ENCODE results near the gene INPP5K. TPM values are rescaled to one million over a fixed set of nuclear protein-coding genes. Genes with fewer than 3 reads are reported as not detected.

INPP5K gene
- total RNA-seq, 1 donor from 2014 or later = 29.8 TPM

DNA sequence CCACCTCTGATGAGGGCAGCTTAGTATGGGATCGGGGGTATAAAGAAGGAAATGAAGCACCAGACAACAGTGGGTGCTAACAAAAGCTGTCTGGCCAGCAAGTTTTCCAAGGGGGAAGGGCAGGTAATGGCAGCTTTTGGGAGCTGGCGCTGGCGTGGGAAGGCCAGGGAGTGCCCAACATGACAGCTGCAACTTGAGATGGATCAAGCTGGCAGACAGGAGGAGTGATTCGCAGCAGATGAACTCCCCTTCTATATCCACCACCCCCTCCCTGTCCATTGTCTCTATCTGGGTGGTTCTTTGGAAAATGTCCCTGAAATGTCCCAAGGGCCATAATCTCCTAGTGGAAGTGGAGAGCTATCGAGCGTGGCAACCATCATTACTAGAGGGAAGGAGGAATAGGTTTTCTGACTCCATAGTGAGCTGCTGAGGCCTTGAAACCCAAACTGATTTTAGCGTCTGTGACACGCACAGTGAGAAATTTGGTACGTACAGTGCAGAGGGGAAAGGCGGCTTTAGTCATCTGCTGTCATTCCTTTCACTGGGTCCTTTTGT lies 4.8 kb upstream of the INPP5K start:
- H3K27me3 Mint-ChIP-seq = no peaks in the 10 kb centered on the region
- H3K9me3 Mint-ChIP-seq (ENCODE audit: low read depth) = no peaks in the 10 kb centered on the region
- H3K4me3 Mint-ChIP-seq (ENCODE audit: low read depth) = no peak overlapping the region
- no peaks in the 10 kb centered on the region for H3K4me1 Mint-ChIP-seq (ENCODE audit: low read depth)
- TF ChIP-seq, protein P1, sequence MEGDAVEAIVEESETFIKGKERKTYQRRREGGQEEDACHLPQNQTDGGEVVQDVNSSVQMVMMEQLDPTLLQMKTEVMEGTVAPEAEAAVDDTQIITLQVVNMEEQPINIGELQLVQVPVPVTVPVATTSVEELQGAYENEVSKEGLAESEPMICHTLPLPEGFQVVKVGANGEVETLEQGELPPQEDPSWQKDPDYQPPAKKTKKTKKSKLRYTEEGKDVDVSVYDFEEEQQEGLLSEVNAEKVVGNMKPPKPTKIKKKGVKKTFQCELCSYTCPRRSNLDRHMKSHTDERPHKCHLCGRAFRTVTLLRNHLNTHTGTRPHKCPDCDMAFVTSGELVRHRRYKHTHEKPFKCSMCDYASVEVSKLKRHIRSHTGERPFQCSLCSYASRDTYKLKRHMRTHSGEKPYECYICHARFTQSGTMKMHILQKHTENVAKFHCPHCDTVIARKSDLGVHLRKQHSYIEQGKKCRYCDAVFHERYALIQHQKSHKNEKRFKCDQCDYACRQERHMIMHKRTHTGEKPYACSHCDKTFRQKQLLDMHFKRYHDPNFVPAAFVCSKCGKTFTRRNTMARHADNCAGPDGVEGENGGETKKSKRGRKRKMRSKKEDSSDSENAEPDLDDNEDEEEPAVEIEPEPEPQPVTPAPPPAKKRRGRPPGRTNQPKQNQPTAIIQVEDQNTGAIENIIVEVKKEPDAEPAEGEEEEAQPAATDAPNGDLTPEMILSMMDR (IDR thresholded peaks at IDR 0.05; ENCODE audit: unreplicated experiment) = no peak
- no peak for DNase-seq (ENCODE audit: low spot score, unreplicated experiment)
- H3K27ac Mint-ChIP-seq = peak overlapping the region; percentile 54
- H3K36me3 Mint-ChIP-seq (ENCODE audit: insufficient read depth) = peaks cover 1% of the 10 kb centered on the region

DNA sequence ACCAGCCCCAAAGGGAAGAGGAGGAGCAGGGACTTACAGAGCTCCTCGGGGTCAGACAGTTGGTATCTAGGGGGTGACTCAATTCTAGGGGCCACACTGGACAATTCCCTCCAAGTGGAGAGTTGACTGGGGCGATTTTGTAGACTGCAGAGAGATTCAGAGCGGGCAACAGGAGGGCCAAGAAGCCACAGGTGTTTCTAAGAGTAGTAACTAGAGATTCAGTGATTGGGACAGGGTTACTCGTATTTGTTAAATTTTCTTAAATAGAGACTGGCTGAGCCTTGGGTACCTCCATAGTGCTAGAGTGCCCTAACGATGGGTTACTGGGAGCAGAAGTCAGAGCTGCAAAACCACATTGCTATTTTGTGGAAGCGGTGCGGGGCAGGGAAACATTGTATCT lies 3.3 kb upstream of the INPP5K start:
- TF ChIP-seq, protein P1 (IDR thresholded peaks at IDR 0.05; ENCODE audit: unreplicated experiment) = no peak
- no peak overlapping the region for H3K4me3 Mint-ChIP-seq (ENCODE audit: low read depth)

DNA sequence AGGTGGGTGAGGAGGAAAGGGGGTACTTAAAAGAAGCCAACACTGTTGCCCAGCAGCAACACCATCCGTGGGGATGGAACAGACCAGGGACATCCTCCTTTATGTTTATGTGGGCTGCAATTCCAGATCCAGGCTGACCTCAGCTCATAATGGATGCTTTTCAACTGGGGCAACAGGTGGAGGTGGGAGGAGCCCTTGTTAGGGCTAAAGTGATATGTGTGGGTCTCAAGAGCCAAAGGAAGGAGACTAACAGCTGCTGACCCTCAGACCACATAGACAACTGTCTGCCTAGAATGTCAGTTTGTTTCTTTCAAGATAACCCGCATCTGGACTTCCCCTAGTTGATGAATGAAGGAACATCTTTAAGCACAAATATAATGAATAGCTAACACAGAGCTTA lies 2.0 kb upstream of the INPP5K start:
- Mint-ChIP-seq H3K36me3 (ENCODE audit: insufficient read depth) (peaks cover 2% of the 10 kb centered on the region), H3K4me1 (ENCODE audit: low read depth) (peaks cover 8% of the 10 kb centered on the region), H3K9me3 (ENCODE audit: low read depth) (no peaks in the 10 kb centered on the region), H3K27me3 (no peaks in the 10 kb centered on the region), H3K27ac (peak overlapping the region; percentile 33), H3K4me3 (ENCODE audit: low read depth) (peak overlapping the region; percentile 88)
- DNase-seq (ENCODE audit: low spot score, unreplicated experiment) = no peak
- TF ChIP-seq, protein P1 (IDR thresholded peaks at IDR 0.05; ENCODE audit: unreplicated experiment) = no peak

More for the DNA sequence above, 3.3 kb upstream of the INPP5K start:
- Mint-ChIP-seq H3K27me3 (no peaks in the 10 kb centered on the region), H3K4me1 (ENCODE audit: low read depth) (peaks cover 8% of the 10 kb centered on the region), H3K9me3 (ENCODE audit: low read depth) (no peaks in the 10 kb centered on the region), H3K36me3 (ENCODE audit: insufficient read depth) (peaks cover 1% of the 10 kb centered on the region), H3K27ac (no peak overlapping the region)
- DNase-seq (ENCODE audit: low spot score, unreplicated experiment) = no peak

DNA sequence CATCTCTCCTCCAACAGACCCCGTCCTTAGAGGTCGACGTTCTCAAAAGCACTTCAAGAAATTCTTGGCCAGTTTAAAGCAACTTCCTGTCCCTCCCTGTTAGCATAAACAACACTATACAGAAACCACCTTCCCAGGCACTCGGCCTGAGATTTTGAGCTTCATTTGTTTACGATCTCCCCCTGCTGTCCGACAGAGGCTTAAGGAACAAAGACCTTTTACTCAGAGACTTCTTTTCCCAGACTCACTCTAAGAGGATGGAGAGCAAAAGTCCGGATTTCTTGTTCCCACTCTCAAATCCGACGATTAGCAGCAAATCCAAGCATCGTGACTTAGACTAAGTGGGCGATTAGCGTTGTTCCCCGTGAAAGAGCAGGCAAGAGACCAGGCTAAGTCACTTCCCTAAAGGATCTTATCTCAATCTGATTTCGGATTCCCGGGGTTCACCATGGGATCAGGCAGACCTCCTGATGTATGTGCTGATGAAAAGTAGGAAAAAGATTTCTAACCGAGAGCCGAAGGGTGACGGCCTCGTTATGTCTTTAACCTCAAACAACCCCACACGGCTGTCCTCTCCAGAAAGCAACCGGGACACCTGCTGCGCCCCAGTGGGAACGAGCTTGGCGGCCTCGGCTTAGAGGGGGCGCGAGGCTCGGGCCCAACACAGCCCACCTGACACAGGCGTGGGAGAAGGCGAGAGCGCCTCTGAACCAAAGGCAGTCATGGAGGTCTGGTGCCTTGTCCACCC lies 598 bp downstream of the INPP5K start:
- H3K27me3 Mint-ChIP-seq = no peaks in the 10 kb centered on the region
- H3K9me3 Mint-ChIP-seq (ENCODE audit: low read depth) = no peaks in the 10 kb centered on the region
- no peak for DNase-seq (ENCODE audit: low spot score, unreplicated experiment)
- H3K4me3 Mint-ChIP-seq (ENCODE audit: low read depth) = peak overlapping the region; percentile 88
- peaks cover 8% of the 10 kb centered on the region for H3K4me1 Mint-ChIP-seq (ENCODE audit: low read depth)
- peak overlapping the region; percentile 96 for H3K27ac Mint-ChIP-seq
- H3K36me3 Mint-ChIP-seq (ENCODE audit: insufficient read depth) = peaks cover 1% of the 10 kb centered on the region
- TF ChIP-seq, protein P1 (IDR thresholded peaks at IDR 0.05; ENCODE audit: unreplicated experiment) = peak; percentile 58

DNA sequence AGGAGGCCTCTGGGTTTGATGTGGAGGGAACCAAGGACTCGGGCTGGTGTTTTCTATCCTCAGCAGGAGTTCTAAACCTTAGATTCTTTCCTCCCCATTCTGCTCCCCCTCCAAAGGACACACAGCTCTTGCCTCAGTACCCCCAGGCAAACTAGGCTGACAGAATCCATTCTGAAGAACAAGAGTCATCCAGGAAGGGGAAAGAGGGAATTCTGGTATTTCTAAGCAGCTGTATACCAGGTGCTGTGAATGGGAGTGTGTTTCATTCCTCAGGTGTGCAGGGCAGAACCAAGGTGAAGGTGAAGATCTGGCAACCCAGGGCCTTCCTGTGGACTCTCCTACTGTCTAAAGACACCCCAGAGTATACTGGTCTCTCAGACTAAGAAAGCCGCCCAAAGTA lies 4.1 kb downstream of the INPP5K start:
- no peak for DNase-seq (ENCODE audit: low spot score, unreplicated experiment)
- Mint-ChIP-seq H3K27ac (no peak overlapping the region), H3K4me1 (ENCODE audit: low read depth) (peaks cover 8% of the 10 kb centered on the region), H3K36me3 (ENCODE audit: insufficient read depth) (peaks cover 1% of the 10 kb centered on the region), H3K27me3 (no peaks in the 10 kb centered on the region), H3K9me3 (ENCODE audit: low read depth) (no peaks in the 10 kb centered on the region), H3K4me3 (ENCODE audit: low read depth) (no peak overlapping the region)
- TF ChIP-seq, protein P1 (IDR thresholded peaks at IDR 0.05; ENCODE audit: unreplicated experiment) = no peak
